ENCODE results near the gene DMXL2. TPM values are rescaled to one million over a fixed set of nuclear protein-coding genes. Genes with fewer than 3 reads are reported as not detected.

DMXL2 gene
- total and polyA plus RNA-seq, 9 of the 15 experiments (the other 6 are each of a cell fraction or from before 2014, with no cell fraction given) = 9.3 to 57.7 (median 30.7) TPM

GRCh38 chr15:51634591-51635198 lies 12.1 kb upstream of the DMXL2 start (continued):
- TF ChIP-seq, protein P1, sequence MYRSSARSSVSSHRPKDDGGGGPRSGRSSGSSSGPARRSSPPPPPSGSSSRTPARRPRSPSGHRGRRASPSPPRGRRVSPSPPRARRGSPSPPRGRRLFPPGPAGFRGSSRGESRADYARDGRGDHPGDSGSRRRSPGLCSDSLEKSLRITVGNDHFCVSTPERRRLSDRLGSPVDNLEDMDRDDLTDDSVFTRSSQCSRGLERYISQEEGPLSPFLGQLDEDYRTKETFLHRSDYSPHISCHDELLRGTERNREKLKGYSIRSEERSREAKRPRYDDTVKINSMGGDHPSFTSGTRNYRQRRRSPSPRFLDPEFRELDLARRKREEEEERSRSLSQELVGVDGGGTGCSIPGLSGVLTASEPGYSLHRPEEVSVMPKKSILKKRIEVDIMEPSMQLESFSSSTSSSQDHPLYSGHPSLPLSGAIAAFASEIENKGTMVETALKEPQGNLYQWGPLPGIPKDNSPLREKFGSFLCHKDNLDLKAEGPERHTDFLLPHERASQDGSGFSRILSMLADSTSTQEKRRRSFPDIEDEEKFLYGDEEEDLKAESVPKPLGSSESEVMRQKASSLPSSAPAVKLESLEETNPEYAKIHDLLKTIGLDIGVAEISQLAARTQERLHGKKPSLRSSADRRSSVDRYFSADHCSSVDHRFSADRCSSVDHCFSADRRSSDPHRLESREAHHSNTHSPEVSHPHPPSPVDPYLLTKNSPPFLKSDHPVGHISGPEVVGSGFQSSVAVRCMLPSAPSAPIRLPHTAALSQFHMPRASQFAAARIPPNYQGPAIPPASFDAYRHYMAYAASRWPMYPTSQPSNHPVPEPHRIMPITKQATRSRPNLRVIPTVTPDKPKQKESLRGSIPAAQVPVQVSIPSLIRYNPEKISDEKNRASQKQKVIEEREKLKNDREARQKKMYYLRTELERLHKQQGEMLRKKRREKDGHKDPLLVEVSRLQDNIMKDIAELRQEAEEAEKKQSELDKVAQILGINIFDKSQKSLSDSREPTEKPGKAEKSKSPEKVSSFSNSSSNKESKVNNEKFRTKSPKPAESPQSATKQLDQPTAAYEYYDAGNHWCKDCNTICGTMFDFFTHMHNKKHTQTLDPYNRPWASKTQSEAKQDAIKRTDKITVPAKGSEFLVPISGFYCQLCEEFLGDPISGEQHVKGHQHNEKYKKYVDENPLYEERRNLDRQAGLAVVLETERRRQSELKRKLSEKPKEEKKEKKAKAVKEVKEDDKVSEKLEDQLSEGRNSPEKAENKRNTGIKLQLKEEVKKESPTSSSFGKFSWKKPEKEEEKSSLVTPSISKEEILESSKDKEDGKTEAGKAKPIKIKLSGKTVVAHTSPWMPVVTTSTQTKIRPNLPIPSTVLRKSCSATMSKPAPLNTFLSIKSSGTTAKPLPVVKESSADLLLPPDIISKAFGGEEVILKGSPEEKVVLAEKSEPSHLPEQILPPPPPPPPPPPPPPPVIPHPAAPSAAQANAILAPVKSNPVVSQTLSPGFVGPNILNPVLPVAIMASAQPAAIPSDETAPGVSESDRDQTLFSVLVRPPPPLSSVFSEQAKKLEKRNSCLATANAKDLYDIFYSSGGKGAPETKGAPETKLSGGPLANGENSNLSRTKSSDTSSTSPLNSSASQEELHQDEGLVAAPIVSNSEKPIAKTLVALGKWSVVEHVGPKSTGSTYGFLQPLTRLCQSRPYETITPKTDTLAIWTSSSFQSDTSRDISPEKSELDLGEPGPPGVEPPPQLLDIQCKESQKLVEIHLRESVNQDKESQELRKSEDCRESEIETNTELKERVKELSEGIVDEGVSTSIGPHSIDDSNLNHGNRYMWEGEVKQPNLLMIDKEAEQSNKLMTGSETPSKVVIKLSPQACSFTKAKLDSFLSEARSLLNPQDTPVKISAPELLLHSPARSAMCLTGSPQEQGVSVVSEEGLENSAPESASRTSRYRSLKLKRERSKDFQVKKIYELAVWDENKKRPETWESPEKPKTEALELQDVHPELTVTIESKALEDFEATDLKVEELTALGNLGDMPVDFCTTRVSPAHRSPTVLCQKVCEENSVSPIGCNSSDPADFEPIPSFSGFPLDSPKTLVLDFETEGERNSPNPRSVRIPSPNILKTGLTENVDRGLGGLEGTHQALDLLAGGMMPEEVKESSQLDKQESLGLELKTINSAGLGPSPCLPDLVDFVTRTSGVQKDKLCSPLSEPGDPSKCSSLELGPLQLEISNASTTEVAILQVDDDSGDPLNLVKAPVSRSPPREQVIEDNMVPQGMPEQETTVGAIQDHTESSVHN (IDR thresholded peaks at IDR 0.05; ENCODE audit: borderline replicate concordance in 1 of 2, low read depth in 1 of 2) = no peak
- TF ChIP-seq PREB (CRISPR knock-in tag; IDR thresholded peaks at IDR 0.05) (no peak), BACH1 (tag; IDR thresholded peaks at IDR 0.05) (peak; percentile 70; the same call in 1 of the 2 replicates), SMARCC2 (IDR thresholded peaks at IDR 0.05; ENCODE audit: low read depth) (no peak), MAFG (tag; conservative IDR thresholded peaks at IDR 0.05) (peak; percentile 37), GTF2F1 (IDR thresholded peaks at IDR 0.05; ENCODE audit: low read depth, low read length) (no peak), HDAC3 (IDR thresholded peaks at IDR 0.05; ENCODE audit: borderline replicate concordance, partially characterized antibody) (no peak), ZBTB2 (IDR thresholded peaks at IDR 0.05) (no peak), TRIM28 (IDR thresholded peaks at IDR 0.05) (no peak), FOXP1 (CRISPR knock-in tag; IDR thresholded peaks at IDR 0.05) (no peak), SIX5 (IDR thresholded peaks at IDR 0.05; ENCODE audit: borderline replicate concordance in 1 of 2, insufficient read depth in 1 of 2, low read depth in 1 of 2, low read length in 2 of 2) (no peak), SNRNP70 (optimal IDR thresholded peaks at IDR 0.05; ENCODE audit: low read depth, low read length) (no peak), TFE3 (CRISPR knock-in tag; IDR thresholded peaks at IDR 0.05) (no peak)
- TF ChIP-seq, protein P2, sequence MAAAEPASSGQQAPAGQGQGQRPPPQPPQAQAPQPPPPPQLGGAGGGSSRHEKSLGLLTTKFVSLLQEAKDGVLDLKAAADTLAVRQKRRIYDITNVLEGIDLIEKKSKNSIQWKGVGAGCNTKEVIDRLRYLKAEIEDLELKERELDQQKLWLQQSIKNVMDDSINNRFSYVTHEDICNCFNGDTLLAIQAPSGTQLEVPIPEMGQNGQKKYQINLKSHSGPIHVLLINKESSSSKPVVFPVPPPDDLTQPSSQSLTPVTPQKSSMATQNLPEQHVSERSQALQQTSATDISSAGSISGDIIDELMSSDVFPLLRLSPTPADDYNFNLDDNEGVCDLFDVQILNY (CRISPR knock-in tag; IDR thresholded peaks at IDR 0.05) = no peak
